GM12801 (cell line): ENCODE measurements around the gene CHN1.

Experiments
- CTCF ChIP-seq: IDR thresholded peaks from one replicate; pipeline ENCODE4 v1.5.1; 2011; ENCODE audit warnings: control low read depth; ENCODE audit not compliant: insufficient read length; ENCODE audit errors: extremely low read depth

The CHN1 gene

DNA sequence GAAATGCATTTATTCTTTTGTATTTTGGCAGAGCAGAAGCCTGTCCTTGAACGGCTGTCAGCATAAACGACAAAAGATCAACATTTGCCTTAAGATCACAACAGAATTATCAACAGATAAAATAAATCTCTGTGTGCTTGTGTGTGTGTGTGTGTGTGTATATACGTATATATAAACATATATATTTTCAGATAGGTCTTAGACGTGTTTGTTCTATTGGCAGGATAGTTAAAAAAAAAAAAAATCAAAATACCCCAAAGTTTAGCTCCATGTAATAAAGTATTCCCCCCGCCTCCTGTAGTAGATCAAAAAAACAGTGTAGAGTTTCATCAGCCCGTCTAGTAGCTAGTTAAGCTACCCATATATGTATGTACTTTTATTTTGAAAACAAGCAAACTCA is 107.9 kb downstream of the CHN1 start:
- no peak for TF ChIP-seq CTCF

GRCh38 chr2:174893018-174893417 is 112.2 kb downstream of the CHN1 start:
- TF ChIP-seq CTCF, result no peak

GRCh38 chr2:174892546-174892945 is 112.6 kb downstream of the CHN1 start:
- TF ChIP-seq CTCF, result no peak

DNA sequence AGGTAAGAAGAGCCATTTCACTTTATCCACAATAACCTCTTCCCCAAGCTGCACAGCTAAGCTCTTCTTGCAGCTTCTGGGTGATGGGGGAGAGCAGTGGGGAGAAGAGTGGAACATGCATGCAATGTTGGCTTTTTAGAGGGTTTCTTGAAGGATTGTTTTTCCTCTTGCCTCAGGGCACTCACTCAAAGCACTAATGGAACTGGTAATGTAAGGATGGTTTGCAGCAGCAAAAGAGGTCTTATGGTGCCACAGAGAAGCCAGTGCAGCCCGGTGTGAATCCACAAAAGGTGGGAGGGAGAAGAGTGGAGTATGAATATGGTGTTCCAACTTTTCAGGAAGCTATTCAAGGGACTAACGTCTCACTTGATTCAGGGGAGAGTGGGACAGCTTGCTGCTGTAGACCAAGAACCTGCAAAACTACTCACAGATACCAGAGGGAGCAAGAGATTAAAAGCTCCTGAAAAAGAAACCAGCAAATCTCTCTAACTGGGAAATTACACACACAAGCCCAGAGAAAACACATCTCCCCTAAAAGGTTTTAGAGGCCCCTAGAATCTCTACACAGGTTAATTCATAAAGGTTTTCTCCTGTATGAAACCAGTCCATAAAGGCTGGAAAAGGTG is 116.4 kb downstream of the CHN1 start:
- TF ChIP-seq CTCF, result no peak

- no peak for TF ChIP-seq CTCF
Measured at GRCh38 chr2:174888146-174888545, 117.0 kb downstream of the CHN1 start.

DNA sequence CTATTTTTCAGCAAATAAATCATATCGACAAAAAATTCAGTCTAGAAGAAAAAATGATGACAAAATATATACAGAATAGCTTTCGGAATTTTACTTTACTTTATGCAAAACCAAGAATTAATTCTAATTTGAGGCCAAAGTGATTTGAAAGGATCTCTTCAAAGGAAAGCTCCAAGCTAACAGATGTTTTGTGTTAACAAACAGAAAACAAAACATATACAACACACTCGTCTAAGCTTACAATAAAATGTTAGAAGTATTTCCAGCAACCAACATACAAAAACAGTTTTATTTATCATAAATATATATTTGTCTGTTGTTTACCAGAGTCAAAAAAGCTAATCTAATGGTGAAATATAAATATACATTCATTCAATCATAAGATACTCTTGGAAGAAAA is 122.8 kb downstream of the CHN1 start:
- TF ChIP-seq CTCF, result no peak

GRCh38 chr2:174881678-174882077 is 123.5 kb downstream of the CHN1 start:
- TF ChIP-seq CTCF, result no peak
